GM23248 (cell line): ENCODE data around the gene IGF2BP1. TPM values are rescaled to one million over a fixed set of nuclear protein-coding genes. Genes with fewer than 3 reads are reported as not detected.
"Not testable (repeated sequence)": the region's sequence is repeated elsewhere in the genome, so short reads cannot be mapped to it uniquely, and the experiment has no call there.

Experiments used
- DNase-seq: peaks from one replicate; pipeline ENCODE4 v3.0.0-alpha.2; 2015
- H2AFZ ChIP-seq: fragments of 200-600 bp; sonication (generic); 2 replicates; pipeline ENCODE4 v1.6.1; 2016; ENCODE audit warnings: antibody characterized with exemption
- H3F3A ChIP-seq: fragments of 200-600 bp; sonication (generic); 2 replicates; pipeline ENCODE4 v1.6.1; 2016; ENCODE audit warnings: mild to moderate bottlenecking, antibody characterized with exemption, mixed run types; ENCODE audit not compliant: insufficient read depth
- H3K27ac ChIP-seq: fragments of 200-600 bp; sonication (generic); 2 replicates; pipeline ENCODE4 v1.5.1; 2016; ENCODE audit warnings: mild to moderate bottlenecking
- H3K27me3 ChIP-seq: fragments of 200-600 bp; sonication (generic); replicated peaks from 2 replicates; pipeline ENCODE4 v1.6.1; 2016; ENCODE audit warnings: mild to moderate bottlenecking; ENCODE audit not compliant: insufficient read depth
- H3K36me3 ChIP-seq: fragments of 200-600 bp; sonication (generic); 2 replicates; pipeline ENCODE4 v1.6.1; 2016; ENCODE audit warnings: low read depth, mild to moderate bottlenecking
- H3K4me1 ChIP-seq: fragments of 200-600 bp; sonication (generic); 2 replicates; pipeline ENCODE4 v1.6.1; 2016; ENCODE audit warnings: mild to moderate bottlenecking; ENCODE audit not compliant: insufficient read depth
- H3K4me2 ChIP-seq: fragments of 200-600 bp; sonication (generic); one replicate; pipeline ENCODE4 v1.6.1; 2016; ENCODE audit warnings: mild to moderate bottlenecking; ENCODE audit not compliant: unreplicated experiment
- H3K4me3 ChIP-seq: fragments of 200-600 bp; sonication (generic); 2 replicates; pipeline ENCODE4 v1.5.1; 2016; ENCODE audit warnings: mild to moderate bottlenecking
- H3K79me2 ChIP-seq: fragments of 200-600 bp; sonication (generic); 2 replicates; pipeline ENCODE4 v1.6.1; 2016; ENCODE audit warnings: mild to moderate bottlenecking; ENCODE audit not compliant: insufficient read depth
- H3K9ac ChIP-seq: fragments of 200-600 bp; sonication (generic); 2 replicates; pipeline ENCODE4 v1.6.1; 2016; ENCODE audit warnings: mild to moderate bottlenecking
- H3K9me2 ChIP-seq: fragments of 200-600 bp; sonication (generic); 2 replicates; pipeline ENCODE4 v1.6.1; 2016; ENCODE audit warnings: mixed run types, mild to moderate bottlenecking, moderate library complexity; ENCODE audit not compliant: insufficient read depth
- H3K9me3 ChIP-seq: fragments of 200-600 bp; sonication (generic); one replicate; pipeline ENCODE4 v1.6.1; 2017; ENCODE audit warnings: low read depth
- H4K20me1 ChIP-seq: fragments of 200-600 bp; sonication (generic); 2 replicates; pipeline ENCODE4 v1.6.0; 2016; ENCODE audit not compliant: insufficient read depth
- EZH2 ChIP-seq: fragments of 200-600 bp; sonication (generic); IDR thresholded peaks from 2 replicates; pipeline ENCODE4 v1.6.1; 2018; ENCODE audit warnings: antibody characterized with exemption, mild to moderate bottlenecking; ENCODE audit not compliant: insufficient read depth, poor library complexity, severe bottlenecking
- EZH2phosphoT487 ChIP-seq: fragments of 200-600 bp; sonication (generic); IDR thresholded peaks from 2 replicates; pipeline ENCODE4 v1.6.1; 2018; ENCODE audit warnings: antibody characterized with exemption, moderate library complexity, mild to moderate bottlenecking, low read depth; ENCODE audit not compliant: insufficient read depth
- WGBS, 2 experiments: methylation state at CpG; one replicate each; pipeline ENCODE4 v1.1.6; 2015 to 2017; ENCODE audit warnings: low lambda C conversion rate in 2 of 2, low coverage in 1 of 2; ENCODE audit errors: missing lambda C conversion rate in 2 of 2; 5-methylcytosine and 5-hydroxymethylcytosine counted together
- in situ Hi-C: fragments of 300-500 bp; cut with MboI; formaldehyde crosslinking; loops from 2 replicates; pipeline ENCODE4 v1.15.0; 2020
- polyA plus RNA-seq: library from polyadenylated mRNA; unstranded; fragments of >200 nt; fragmentation: Nextera tagmentation; extraction: Ambion mirVana; gene quantifications from 2 replicates; pipeline ENCODE4 v1.2.1, GENCODE V29; 2016
- total RNA-seq: library from RNA; depleted of rRNA; stranded (reverse); fragments of >200 nt; shearing (Covaris generic); gene quantifications from 2 replicates; pipeline ENCODE4 v1.2.3, GENCODE V29; 2014

The IGF2BP1 gene
- total and polyA plus RNA-seq, 2 experiments from 2014 or later, result 4.3 to 8.1 TPM

DNA sequence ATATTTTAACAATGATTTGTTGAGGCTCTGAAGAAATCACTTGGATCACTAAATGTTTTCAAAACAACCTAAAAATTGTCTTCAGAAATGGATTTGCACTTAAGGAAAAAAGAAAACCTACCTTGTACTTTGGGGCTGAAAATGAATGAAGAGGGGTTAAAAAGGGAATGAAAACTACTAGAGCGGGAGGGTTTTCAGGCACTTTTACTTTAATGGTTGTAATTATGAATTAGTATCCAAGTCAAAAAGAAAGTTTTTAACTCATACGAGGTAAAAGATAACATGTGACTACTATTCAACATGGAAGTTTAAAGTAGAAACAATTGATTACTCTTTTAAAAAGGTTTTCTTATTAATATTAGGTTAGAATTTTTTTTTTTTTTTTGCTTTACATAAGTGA, 5.1 kb downstream of the IGF2BP1 start:
- 77 to 95% methylated on average over 2 of the region's 2 CpGs for WGBS, 2 experiments
- H4K20me1 ChIP-seq, result no peaks in the 10 kb centered on the region
- H3F3A ChIP-seq, result peaks cover 9% of the 10 kb centered on the region; the same call in 1 of the 2 replicates
- H3K9me2 ChIP-seq, result no peaks in the 10 kb centered on the region
- in situ Hi-C loops, result no loop called here
- peak overlapping the region; percentile 28 for H3K4me2 ChIP-seq
- H3K4me1 ChIP-seq, result 0 out of 2 replicates have a peak, but pooled peaks cover 12% of the 10 kb centered on the region
- peaks cover 95% of the 10 kb centered on the region for H3K79me2 ChIP-seq
- no peak overlapping the region for H2AFZ ChIP-seq
- H3K9me3 ChIP-seq, result no peaks in the 10 kb centered on the region
- H3K27me3 ChIP-seq, result peaks cover 46% of the 10 kb centered on the region
- no peaks in the 10 kb centered on the region for H3K36me3 ChIP-seq
- H3K9ac ChIP-seq, result no peak overlapping the region
- H3K4me3 ChIP-seq, result no peak overlapping the region
- DNase-seq, result no peak
- H3K27ac ChIP-seq, result no peak overlapping the region
- TF ChIP-seq EZH2phosphoT487, result no peak
- no peak for TF ChIP-seq EZH2

DNA sequence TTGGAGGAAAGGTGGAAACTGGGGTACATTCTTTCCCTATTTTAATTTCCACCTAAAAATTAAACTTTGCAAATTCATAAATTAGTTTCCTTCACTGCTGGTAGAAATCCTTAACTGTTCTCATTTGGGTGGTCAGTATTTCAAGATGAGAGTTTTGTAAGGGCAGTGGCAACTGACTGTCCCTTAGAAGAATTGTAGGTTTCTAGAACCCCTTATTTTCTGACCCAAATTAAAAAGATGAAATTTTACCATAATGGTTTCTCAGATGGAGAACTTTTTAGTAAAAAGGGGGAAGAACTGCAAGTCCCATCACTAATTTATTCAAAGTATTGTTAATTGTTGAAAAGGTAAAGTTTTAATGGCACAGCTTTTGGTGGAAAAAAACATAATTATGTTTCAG, 5.6 kb downstream of the IGF2BP1 start:
- H3K79me2 ChIP-seq, result peaks cover 97% of the 10 kb centered on the region
- H3F3A ChIP-seq, result peaks cover 9% of the 10 kb centered on the region; the same call in 1 of the 2 replicates
- TF ChIP-seq EZH2phosphoT487 (no peak), EZH2 (no peak)
- 0 out of 2 replicates have a peak, but pooled peaks cover 12% of the 10 kb centered on the region for H3K4me1 ChIP-seq
- H3K9me3 ChIP-seq, result no peaks in the 10 kb centered on the region
- H2AFZ ChIP-seq, result no peak overlapping the region
- no peak overlapping the region for H3K27ac ChIP-seq
- H3K9me2 ChIP-seq, result no peaks in the 10 kb centered on the region
- in situ Hi-C loops, result no loop called here
- H3K27me3 ChIP-seq, result peaks cover 50% of the 10 kb centered on the region
- peak overlapping the region; percentile 28 for H3K4me2 ChIP-seq
- 0 out of 2 replicates have a peak overlapping the region, but pooled peaks have one; percentile 33 for H3K4me3 ChIP-seq
- DNase-seq, result no peak
- 0 out of 2 replicates have a peak overlapping the region, but pooled peaks have one; percentile 36 for H3K9ac ChIP-seq
- H3K36me3 ChIP-seq, result no peaks in the 10 kb centered on the region
- no peaks in the 10 kb centered on the region for H4K20me1 ChIP-seq

DNA sequence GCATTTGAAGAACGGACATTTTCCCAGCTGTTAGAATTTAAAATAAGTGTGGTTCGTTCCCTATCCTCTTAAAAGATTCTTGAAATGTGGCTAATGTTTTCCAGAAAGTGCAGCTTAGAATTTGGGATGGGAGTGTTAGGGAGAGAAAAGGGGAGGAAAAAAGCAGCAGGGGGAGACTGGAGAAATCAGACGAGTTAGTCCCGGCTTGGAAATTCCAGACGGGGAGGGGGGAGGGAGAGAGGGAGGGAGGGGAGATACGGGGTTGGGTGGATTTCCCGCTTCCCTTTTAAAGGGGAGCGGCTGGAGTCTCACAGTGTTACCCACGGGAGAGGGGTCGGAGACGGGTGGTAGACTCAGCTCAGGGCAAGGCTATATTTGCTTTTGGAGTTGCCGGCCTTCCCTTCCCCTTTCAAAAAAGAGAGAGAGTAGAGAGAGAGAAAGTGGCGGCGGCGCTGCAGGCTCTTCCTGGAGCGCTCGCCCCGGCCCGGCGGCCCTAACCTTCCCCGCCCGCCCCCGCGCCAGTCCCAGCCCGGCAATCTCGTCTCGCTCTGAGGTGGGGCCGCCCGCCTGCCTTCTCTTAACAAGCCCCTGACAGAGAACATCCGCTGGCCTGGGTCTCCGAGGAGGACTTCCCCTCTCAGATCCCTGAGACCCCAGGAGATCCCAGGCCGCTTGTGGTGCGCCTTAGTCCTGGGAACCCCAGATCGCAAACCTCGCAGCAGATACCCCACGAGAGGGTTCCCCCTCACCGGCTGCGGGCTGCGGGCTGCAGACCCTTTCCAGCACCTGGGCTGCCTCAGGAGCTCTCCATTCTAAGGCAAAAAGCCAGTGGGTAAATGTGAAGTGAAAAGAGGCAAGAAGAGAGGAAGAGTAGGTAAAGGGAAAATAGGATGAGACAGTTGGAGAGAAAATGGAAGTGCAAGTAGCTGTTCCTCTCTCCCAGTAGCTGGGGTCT, 6.6 kb downstream of the IGF2BP1 start:
- Histone ChIP-seq H3K9ac (peak overlapping the region; percentile 36), H3K4me2 (peak overlapping the region; percentile 13), H3K36me3 (no peaks in the 10 kb centered on the region), H3K9me3 (no peaks in the 10 kb centered on the region), H3K4me1 (0 out of 2 replicates have a peak, but pooled peaks cover 12% of the 10 kb centered on the region), H3F3A (peaks cover 9% of the 10 kb centered on the region; the same call in 1 of the 2 replicates), H3K79me2 (peaks cover 97% of the 10 kb centered on the region), H3K27ac (no peak overlapping the region), H3K27me3 (peaks cover 51% of the 10 kb centered on the region), H3K9me2 (no peaks in the 10 kb centered on the region), H3K4me3 (peak overlapping the region; percentile 33), H2AFZ (no peak overlapping the region; the same call in 1 of the 2 replicates), H4K20me1 (no peaks in the 10 kb centered on the region)
- 24 to 43% methylated on average over 12 to 35 of the region's 39 CpGs for WGBS, 2 experiments
- peak; percentile 39 for DNase-seq
- TF ChIP-seq EZH2phosphoT487, result no peak
- TF ChIP-seq EZH2, result peak; percentile 54
- in situ Hi-C loops, result no loop called here

DNA sequence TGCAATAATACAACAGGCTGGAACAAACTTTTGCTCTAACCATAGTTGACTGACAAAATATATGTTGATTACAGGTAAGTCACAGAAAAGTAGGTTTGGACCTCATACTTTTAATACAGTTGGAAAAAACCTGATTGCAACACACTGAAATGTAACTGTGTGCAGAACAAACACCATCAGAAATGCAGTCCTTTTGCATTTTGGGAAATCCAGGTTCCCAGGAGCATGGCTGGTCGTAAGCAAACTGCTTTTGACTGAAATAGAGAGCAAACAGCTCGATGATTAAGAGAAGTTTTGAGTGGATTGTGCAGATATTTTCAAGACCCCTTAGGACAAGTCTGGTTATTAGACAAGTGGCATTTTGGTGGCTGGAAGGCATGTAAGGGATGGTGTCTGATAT, 8.0 kb downstream of the IGF2BP1 start:
- in situ Hi-C loops, result no loop called here
- DNase-seq, result no peak
- Histone ChIP-seq H3K4me1 (0 out of 2 replicates have a peak, but pooled peaks cover 12% of the 10 kb centered on the region), H3K4me2 (no peak overlapping the region), H3K79me2 (peaks cover 97% of the 10 kb centered on the region), H4K20me1 (no peaks in the 10 kb centered on the region), H3K4me3 (no peak overlapping the region), H3K36me3 (no peaks in the 10 kb centered on the region), H3K9me3 (no peaks in the 10 kb centered on the region), H3K27me3 (peaks cover 51% of the 10 kb centered on the region), H2AFZ (no peak overlapping the region), H3K27ac (no peak overlapping the region), H3F3A (peaks cover 9% of the 10 kb centered on the region; the same call in 1 of the 2 replicates), H3K9ac (no peak overlapping the region), H3K9me2 (no peaks in the 10 kb centered on the region)
- 37 to 42% methylated on average over 2 of the region's 2 CpGs for WGBS, 2 experiments
- TF ChIP-seq EZH2 (no peak), EZH2phosphoT487 (no peak)

DNA sequence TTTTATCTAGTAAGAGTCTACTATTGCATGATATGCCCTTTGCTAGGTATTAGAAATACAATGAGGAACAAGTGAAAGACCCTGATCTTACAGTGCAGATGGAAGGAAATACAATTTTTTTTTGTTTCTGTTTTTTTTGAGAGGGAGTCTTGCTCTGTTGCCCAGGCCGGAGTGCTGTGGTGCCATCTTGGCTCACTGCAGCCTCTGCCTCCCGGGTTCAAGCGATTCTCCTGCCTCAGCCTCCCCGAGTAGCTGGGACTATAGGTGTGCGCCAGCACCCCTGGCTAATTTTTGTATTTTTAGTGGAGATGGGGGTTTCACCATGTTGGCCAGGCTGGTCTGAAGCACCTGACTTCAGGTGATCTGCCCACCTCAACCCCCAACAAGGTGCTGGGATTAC, 11.7 kb downstream of the IGF2BP1 start:
- DNase-seq, H3K4me2 ChIP-seq, in situ Hi-C loops, H3K4me1 ChIP-seq, H3K9me3 ChIP-seq, H3K4me3 ChIP-seq, H3F3A ChIP-seq, H3K9ac ChIP-seq, H4K20me1 ChIP-seq, H3K27ac ChIP-seq, H2AFZ ChIP-seq, H3K36me3 ChIP-seq, H3K9me2 ChIP-seq: not testable (repeated sequence)
- WGBS, 2 experiments, result 72 to 83% methylated on average over 5 of the region's 5 CpGs
- peaks cover 92% of the 10 kb centered on the region for H3K79me2 ChIP-seq
- H3K27me3 ChIP-seq, result peaks cover 32% of the 10 kb centered on the region
